Activated CD4-positive, CD25-positive, alpha-beta regulatory T cell treated with anti-CD3 and anti-CD28 coated beads, Interleukin-2, amount 50 U/mL, for 72 hours (primary cell): ENCODE results near the gene LIPN.

Source experiments
- DNase-seq: peaks from one replicate; pipeline ENCODE4 v3.0.0; 2021

LIPN gene

GRCh38 chr10:88786032-88786770, 26.4 kb downstream of the LIPN start:
- no peak for DNase-seq

GRCh38 chr10:88787463-88787862, 27.6 kb downstream of the LIPN start:
- no peak for DNase-seq

DNA sequence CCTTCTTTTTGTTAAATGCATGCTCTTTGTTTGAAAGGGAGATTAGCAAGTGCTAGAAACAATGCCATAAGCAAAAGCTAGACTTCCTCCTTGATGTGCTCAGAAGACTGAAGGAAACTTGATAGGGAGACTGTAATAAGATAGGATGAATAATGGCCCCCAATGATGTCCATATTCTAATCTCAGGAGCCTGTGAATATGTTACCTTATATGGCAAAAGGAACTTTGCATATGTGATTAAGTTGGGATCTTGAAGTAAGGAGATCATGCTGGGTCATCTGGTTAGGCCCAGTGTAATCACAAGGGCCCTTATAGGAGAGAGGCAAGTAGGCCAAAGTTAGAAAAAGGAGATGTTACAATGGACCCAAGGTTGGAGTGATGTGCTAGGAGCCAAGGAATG, 29.1 kb downstream of the LIPN start:
- no peak for DNase-seq

DNA sequence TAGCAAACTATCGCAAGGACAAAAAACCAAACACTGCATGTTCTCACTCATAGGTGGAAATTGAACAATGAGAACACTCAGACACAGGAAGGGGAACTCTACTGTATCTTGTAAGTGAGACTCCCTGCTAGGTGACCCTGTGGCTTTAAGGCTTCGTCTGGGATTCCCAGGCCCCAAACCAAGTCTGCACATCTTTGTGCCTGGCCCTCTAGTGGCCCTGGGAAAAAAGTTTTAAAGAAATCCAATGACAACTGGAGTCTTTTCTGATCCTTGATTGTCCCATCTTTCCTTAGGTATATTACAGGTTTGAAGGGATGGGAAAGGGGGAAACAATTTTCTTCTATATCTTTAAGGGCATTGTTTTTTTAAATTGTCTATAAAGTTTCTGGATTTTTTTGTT, 32.1 kb downstream of the LIPN start:
- no peak for DNase-seq

DNA sequence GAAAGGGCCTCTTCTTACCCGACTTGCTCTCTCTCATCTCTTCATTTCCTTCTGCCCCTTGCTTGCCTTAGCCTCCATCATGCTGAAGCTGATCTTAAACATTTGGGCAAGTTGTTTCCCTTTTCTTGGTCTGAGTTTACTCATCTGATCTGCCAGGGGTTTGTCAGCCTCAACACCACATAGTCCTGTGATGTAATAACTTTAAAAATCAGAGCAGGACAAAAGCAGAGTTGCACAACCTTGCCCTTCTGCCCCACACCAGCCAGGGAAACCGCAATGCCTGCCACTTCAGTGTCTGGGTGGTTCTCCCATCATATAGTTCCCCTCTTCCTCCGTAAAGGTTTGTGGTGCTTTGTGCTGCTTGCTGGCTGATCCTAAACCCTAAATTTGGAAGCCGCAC, 32.8 kb downstream of the LIPN start:
- no peak for DNase-seq

DNA sequence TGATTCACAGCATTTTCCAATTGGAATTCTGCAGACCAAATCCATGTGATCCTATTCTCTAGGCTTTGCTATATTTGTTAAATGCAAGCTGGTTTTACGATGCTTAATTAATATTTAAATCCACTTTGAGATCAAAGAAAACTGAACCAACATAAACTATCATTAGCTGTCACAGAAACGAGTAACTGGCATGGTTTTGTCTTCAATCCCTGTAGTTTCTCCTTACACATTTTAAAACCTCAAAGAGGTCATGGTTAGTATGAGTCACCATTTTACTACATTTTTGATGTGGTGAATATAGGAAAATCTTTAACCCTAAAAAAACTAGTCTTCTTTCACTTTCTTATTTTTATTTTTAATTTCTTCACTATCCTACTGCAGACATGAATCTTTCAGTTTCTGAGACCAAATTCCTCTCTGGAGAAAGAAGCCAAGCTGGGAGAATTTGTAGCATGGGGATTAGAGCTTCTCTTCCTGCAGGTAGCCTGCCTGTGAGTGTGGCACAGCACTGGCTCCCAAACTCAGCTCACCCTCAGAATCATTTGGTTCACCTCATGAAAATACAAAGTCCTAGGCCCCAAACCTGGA, 34.0 kb downstream of the LIPN start:
- DNase-seq: no peak

DNA sequence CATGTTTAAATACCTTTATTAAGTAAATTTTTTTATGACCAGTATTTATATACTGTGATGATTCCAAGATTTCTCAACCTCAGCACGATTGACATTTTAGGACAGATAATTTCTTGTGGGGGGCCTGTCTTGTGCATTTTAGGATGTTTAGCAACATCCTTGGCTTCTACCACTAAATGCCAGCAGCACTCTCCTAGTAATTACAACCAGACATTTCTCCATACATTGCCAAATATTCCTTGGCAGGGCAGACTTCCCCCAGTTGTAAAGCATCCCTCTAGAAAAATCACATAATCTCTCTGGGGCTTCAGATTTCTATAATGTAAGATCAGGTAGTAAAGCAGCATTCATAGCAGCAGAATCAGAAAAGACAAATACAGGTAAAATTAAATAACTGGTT, 34.9 kb downstream of the LIPN start:
- DNase-seq: no peak

GRCh38 chr10:88800152-88801125, 40.6 kb downstream of the LIPN start:
- DNase-seq: no peak

- no peak for DNase-seq
Observed at GRCh38 chr10:88802523-88803285, 42.9 kb downstream of the LIPN start, which contains the start of gene LIPM. Gene LIPM, plus strand, starts transcription at chr10:88802730. Its CDS starts 167 bp downstream, at chr10:88802897.

GRCh38 chr10:88803641-88804040, 43.8 kb downstream of the LIPN start:
- no peak for DNase-seq

DNA sequence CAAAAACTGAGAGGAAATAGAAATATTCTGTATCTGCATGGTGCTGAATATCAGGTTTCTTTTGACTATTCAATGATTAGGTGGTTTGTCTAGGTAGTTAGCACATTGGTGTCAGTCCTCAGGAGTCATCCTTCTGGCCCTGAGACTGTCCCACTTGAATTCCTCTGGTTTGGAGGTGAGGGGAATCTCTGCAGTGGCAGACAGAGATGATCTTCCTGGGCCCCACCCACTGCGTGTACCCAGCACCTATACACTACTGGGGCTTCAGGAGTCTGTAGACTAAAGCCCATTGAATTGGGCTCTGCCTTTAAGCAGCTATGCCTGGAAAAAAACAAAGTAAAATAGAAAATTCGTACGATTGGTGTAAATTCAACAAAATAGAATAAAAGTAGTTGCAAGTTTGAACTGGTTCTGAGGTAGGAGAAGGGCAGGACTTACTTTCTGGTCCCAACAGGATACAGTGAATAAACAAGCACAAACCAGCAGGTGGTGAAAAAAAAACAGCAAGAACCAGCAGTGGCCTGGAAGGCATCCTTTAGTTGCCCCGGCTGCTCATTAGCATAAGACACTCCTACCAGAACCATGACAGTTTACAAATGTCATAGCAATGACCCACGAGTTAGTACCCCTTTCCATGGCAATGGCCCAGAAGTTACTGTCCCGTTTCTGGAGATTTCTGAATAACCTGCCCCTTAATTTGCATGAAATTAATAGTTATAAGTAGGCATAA, 44.4 kb downstream of the LIPN start:
- no peak for DNase-seq

DNA sequence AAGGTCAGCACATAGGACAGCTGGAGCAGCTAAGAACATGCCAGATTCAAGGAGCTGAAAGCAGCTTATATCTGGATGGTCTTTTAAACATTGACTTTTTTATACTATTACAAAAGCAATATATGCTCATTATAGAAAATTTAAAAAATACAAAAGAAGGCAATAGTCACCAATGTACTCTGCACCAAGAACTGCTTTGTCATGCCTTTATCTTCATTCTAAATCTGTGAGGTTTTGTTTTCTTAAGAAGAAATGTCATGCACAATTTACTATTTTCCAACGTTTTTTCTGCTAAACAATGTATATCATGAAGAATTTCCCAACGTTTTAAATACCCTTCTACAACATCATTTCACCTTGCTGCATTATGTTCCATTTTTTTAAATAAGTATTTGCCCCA, 45.5 kb downstream of the LIPN start:
- no peak for DNase-seq

- no peak for DNase-seq
Observed at GRCh38 chr10:88805924-88806323, 46.1 kb downstream of the LIPN start.

- no peak for DNase-seq
Observed at GRCh38 chr10:88809621-88810020, 49.8 kb downstream of the LIPN start.

GRCh38 chr10:88810196-88810961, 50.6 kb downstream of the LIPN start:
- no peak for DNase-seq

DNA sequence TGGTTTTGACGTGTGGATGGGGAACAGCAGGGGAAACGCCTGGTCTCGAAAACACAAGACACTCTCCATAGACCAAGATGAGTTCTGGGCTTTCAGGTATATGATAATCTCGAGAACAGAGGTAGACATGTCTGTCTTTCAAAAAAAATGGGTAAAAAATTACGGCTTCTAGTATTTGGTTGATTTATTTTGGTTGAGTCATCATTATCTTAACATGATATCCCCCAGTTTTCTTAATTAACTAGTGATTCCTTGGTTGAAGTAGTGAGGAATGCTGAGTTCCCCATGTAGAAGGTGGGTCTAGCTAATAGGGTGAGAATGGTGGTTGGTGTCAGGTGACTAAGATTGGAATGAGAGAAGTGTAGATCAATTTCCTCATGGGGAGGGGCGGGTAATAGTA, 53.4 kb downstream of the LIPN start:
- no peak for DNase-seq

DNA sequence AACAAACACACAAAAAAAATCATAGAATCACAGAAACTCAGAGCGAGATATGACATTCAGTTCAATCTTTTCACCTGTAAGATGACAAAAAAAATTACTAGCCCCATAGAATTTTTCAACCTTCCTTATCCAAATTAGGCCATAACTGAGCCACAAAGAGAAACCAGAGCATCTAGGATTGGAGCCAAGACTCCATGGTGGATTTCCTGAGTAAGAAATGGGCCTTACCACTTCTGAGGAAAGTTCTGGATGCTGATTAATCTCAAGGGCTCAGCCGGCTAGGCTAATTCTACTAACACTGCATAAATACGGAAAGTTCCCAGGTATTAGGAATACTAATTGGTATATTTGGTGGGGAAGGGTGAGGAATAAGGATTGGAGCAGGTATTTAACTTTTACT, 59.5 kb downstream of the LIPN start:
- DNase-seq: no peak

DNA sequence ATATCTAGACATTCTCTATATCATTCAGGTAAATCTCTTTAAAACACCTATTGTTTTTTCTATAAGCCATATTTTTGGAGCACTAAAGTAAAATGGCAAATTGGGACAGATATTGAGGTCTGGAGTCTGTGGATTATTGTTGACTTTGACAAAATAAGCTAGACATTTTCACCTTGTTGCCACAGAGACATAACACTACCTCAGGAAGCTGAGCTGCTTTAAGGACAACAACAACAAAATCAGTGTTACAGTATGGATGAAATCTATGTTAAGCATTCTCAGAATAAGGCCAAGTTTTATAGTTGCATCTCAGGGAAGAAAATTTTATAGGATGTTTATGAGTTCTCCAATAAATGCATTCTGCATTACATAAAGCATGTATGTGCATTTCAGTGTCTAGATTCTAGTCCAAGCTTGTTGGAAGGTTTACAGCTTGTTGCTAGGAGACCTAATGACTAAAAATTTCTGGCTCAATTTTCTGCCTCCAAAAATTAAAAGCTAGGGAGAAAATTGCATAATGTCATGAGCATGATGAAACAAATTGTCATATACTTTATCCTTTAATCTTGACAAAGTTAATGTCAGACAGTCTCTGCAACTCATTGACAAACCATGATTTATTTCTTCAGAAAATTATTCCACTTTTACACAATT, 61.1 kb downstream of the LIPN start:
- no peak for DNase-seq

- no peak for DNase-seq
Observed at GRCh38 chr10:88826388-88826787, 66.6 kb downstream of the LIPN start.

- no peak for DNase-seq
Observed at GRCh38 chr10:88827671-88828070, 67.9 kb downstream of the LIPN start.

DNA sequence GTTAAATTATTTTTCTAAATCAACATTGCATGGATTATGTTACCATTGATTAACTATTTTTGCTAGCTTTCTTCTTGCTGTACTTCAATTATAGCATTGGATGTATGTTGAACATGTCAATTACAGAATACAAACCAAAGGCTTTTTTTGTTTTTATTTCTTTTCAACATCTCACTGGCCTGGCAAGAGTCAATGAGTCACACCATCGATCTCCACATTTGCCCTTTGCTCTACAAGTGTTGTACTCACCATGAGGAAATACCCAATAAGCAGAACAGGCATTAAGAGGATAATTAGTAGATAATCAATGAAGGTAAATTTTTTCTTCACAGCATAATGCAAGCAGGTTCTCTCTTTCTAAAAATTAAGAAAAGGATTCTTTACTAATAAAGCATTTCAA, 68.5 kb downstream of the LIPN start:
- DNase-seq: no peak
